Keratinocyte (primary cell): ENCODE measurements around the gene NCKAP5. TPM values are rescaled to one million over a fixed set of nuclear protein-coding genes. Genes with fewer than 3 reads are reported as not detected.
"Not testable (repeated sequence)": the region's sequence is repeated elsewhere in the genome, so short reads cannot be mapped to it uniquely, and the experiment has no call there.

Experiments used
- DNase-seq: peaks from one replicate; pipeline ENCODE4 v3.0.0-alpha.2; 2011; ENCODE audit warnings: low read depth, missing footprints, low spot score
- FAIRE-seq: peaks from 2 replicates; lab custom pipeline; 2011; peaks lifted over from hg19 to GRCh38; lab: Jason Lieb, UNC
- H2AFZ ChIP-seq: 2 replicates; pipeline ENCODE4 v1.6.0; 2012; ENCODE audit warnings: low read length, control low read depth, inconsistent platforms; ENCODE audit not compliant: control insufficient read depth
- H3K27ac ChIP-seq: 2 replicates; pipeline ENCODE4 v1.5.1; 2011; ENCODE audit warnings: low read length; ENCODE audit not compliant: control insufficient read depth, insufficient read depth
- H3K27me3 ChIP-seq: 3 replicates; pipeline ENCODE4 v1.6.0; 2011; ENCODE audit warnings: low read length; ENCODE audit not compliant: control insufficient read depth, insufficient read depth; ENCODE audit errors: extremely low read depth
- H3K36me3 ChIP-seq, 2 experiments: 2 replicates in 1 of 2; 3 replicates in 1 of 2; pipeline ENCODE4 v1.5.1; 2011; ENCODE audit warnings: low read length in 2 of 2, mild to moderate bottlenecking in 1 of 2; ENCODE audit not compliant: control insufficient read depth in 2 of 2, insufficient read depth in 2 of 2; ENCODE audit errors: extremely low read depth in 1 of 2
- H3K4me1 ChIP-seq: 3 replicates; pipeline ENCODE4 v1.5.1; 2011; ENCODE audit warnings: low read length; ENCODE audit not compliant: control insufficient read depth, insufficient read depth; ENCODE audit errors: extremely low read depth
- H3K4me2 ChIP-seq: 3 replicates; pipeline ENCODE4 v1.6.0; 2011; ENCODE audit warnings: low read depth, low read length; ENCODE audit not compliant: control insufficient read depth, insufficient read depth; ENCODE audit errors: extremely low read depth
- H3K4me3 ChIP-seq, 3 experiments: fragments of 200-600 bp in 1 of 3; sonication (generic) in 1 of 3; 2 replicates in 2 of 3; 3 replicates in 1 of 3; pipeline ENCODE4 v1.5.1; 2011 to 2016; ENCODE audit warnings: low read length in 3 of 3, mild to moderate bottlenecking in 3 of 3, control low read depth in 2 of 3, inconsistent platforms in 1 of 3, low read depth in 1 of 3, mixed read lengths in 1 of 3, mixed run types in 1 of 3, moderate library complexity in 1 of 3; ENCODE audit not compliant: control insufficient read depth in 2 of 3, insufficient read depth in 2 of 3; ENCODE audit errors: extremely low read depth in 1 of 3
- H3K79me2 ChIP-seq: 2 replicates; pipeline ENCODE4 v1.6.0; 2012; ENCODE audit warnings: low read length; ENCODE audit not compliant: control insufficient read depth, insufficient read depth
- H3K9ac ChIP-seq: 3 replicates; pipeline ENCODE4 v1.6.0; 2011; ENCODE audit warnings: low read length; ENCODE audit not compliant: control insufficient read depth, insufficient read depth; ENCODE audit errors: extremely low read depth
- H3K9me1 ChIP-seq: 3 replicates; pipeline ENCODE4 v1.6.0; 2011; ENCODE audit warnings: low read length; ENCODE audit not compliant: control insufficient read depth, insufficient read depth; ENCODE audit errors: extremely low read depth
- H3K9me3 ChIP-seq: 2 replicates; pipeline ENCODE4 v1.5.1; 2012; ENCODE audit warnings: low read depth, low read length; ENCODE audit not compliant: control insufficient read depth
- H4K20me1 ChIP-seq: 3 replicates; pipeline ENCODE4 v1.6.0; 2011; ENCODE audit warnings: low read length; ENCODE audit not compliant: control insufficient read depth, insufficient read depth; ENCODE audit errors: extremely low read depth
- CTCF ChIP-seq, 3 experiments: IDR thresholded peaks in 1 of 3; conservative IDR thresholded peaks in 1 of 3; optimal IDR thresholded peaks in 1 of 3; 2 replicates in 2 of 3; 3 replicates in 1 of 3; pipeline versions ENCODE3 to v1.5.1; 2011; ENCODE audit warnings: low read length in 3 of 3, mild to moderate bottlenecking in 3 of 3, moderate library complexity in 2 of 3, control low read depth in 1 of 3, inconsistent platforms in 1 of 3; ENCODE audit not compliant: insufficient read depth in 2 of 3; ENCODE audit errors: extremely low read depth in 1 of 3
- EZH2 ChIP-seq: IDR thresholded peaks from one replicate; pipeline ENCODE4 v1.6.1; 2012; ENCODE audit warnings: inconsistent platforms, mild to moderate bottlenecking, low read length, moderate library complexity
- dilution Hi-C: fragments of 300-500 bp; cut with MboI; formaldehyde crosslinking; loops from one replicate; pipeline ENCODE4 v1.7.0; 2020; ENCODE audit warnings: low sequenced_read_pairs; ENCODE audit not compliant: extremely low pct_ligation_motif_present
- polyA plus RNA-seq, 5 experiments: library from polyadenylated mRNA; depleted of rRNA in 3 of 5; stranded (reverse) in 3 of 5; stranded (forward) in 1 of 5; unstranded in 1 of 5; fragments of >200 nt; gene quantifications; 1 replicate in 1 of 5; 2 replicates in 3 of 5; 3 replicates in 1 of 5; pipeline versions ENCODE4 v1.2.1 to v1.2.3, GENCODE V29; 2011 to 2012; ENCODE audit warnings: missing spikeins in 2 of 5, low read depth in 1 of 5, low replicate concordance in 1 of 5

The NCKAP5 gene
- polyA plus RNA-seq, 1 donor (not counting 4 experiments of a cell fraction or from before 2014, with no cell fraction given), result 3.6 TPM

- Histone ChIP-seq H3K4me1 (no peaks in the 10 kb centered on the region), H3K9ac (no peak overlapping the region), H3K9me1 (no peaks in the 10 kb centered on the region), H3K27me3 (no peaks in the 10 kb centered on the region), H3K9me3 (no peaks in the 10 kb centered on the region), H4K20me1 (no peaks in the 10 kb centered on the region), H3K27ac (no peak overlapping the region), H2AFZ (no peak overlapping the region), H3K4me2 (no peak overlapping the region), H3K79me2 (no peaks in the 10 kb centered on the region), H3K4me3 (no peak overlapping the region), H3K36me3 (no peaks in the 10 kb centered on the region)
- TF ChIP-seq EZH2 (no peak), CTCF (optimal IDR thresholded peaks at IDR 0.05 in 1 of 3, IDR thresholded peaks at IDR 0.05 in 1 of 3, conservative IDR thresholded peaks at IDR 0.05 in 1 of 3; ENCODE audit: extremely low read depth in 1 of 3, insufficient read depth in 2 of 3, low read length in 3 of 3) (no peak)
- FAIRE-seq (no peak), DNase-seq (no peak)
- dilution Hi-C loops, result no loop called here
Observed at GRCh38 chr2:133213651-133214050, 354.6 kb downstream of the NCKAP5 start.

- H3K27me3 ChIP-seq, result no peaks in the 10 kb centered on the region
- H3K27ac ChIP-seq, result no peak overlapping the region
- dilution Hi-C loops, result no loop called here
- no peaks in the 10 kb centered on the region for H3K9me1 ChIP-seq
- no peaks in the 10 kb centered on the region for H3K79me2 ChIP-seq
- no peaks in the 10 kb centered on the region for H4K20me1 ChIP-seq
- H3K9me3 ChIP-seq, result no peaks in the 10 kb centered on the region
- H3K4me2 ChIP-seq, result no peak overlapping the region
- H3K36me3 ChIP-seq, result no peaks in the 10 kb centered on the region
- no peak for FAIRE-seq
- no peak for TF ChIP-seq EZH2
- TF ChIP-seq CTCF (optimal IDR thresholded peaks at IDR 0.05 in 1 of 3, IDR thresholded peaks at IDR 0.05 in 1 of 3, conservative IDR thresholded peaks at IDR 0.05 in 1 of 3; ENCODE audit: extremely low read depth in 1 of 3, insufficient read depth in 2 of 3, low read length in 3 of 3), result no peak
- H3K4me1 ChIP-seq, result no peaks in the 10 kb centered on the region
- H3K9ac ChIP-seq, result no peak overlapping the region
- DNase-seq, result no peak
- H2AFZ ChIP-seq, result no peak overlapping the region
- no peak overlapping the region for H3K4me3 ChIP-seq
Observed at GRCh38 chr2:133209325-133209724, 358.9 kb downstream of the NCKAP5 start.

- H3K9me3 ChIP-seq, H3K9ac ChIP-seq, H3K4me2 ChIP-seq, FAIRE-seq, H3K27me3 ChIP-seq, dilution Hi-C loops, H3K9me1 ChIP-seq, H3K27ac ChIP-seq, H4K20me1 ChIP-seq, H3K4me1 ChIP-seq, H3K4me3 ChIP-seq, DNase-seq, H3K79me2 ChIP-seq, H3K36me3 ChIP-seq, H2AFZ ChIP-seq: not testable (repeated sequence)
Observed at GRCh38 chr2:133206666-133207065, 361.6 kb downstream of the NCKAP5 start.
